GM20431 (cell line): ENCODE results near the gene KIAA0930.
"Not testable (repeated sequence)": the region's sequence is repeated elsewhere in the genome, so short reads cannot be mapped to it uniquely, and the experiment has no call there.

ENCODE experiments used
- in situ Hi-C: fragments of 300-500 bp; cut with MseI, MboI; formaldehyde crosslinking; loops from one replicate; pipeline ENCODE4 v1.15.0; 2020; ENCODE audit warnings: low sequenced_read_pairs; ENCODE audit not compliant: unreplicated experiment

KIAA0930 gene

GRCh38 chr22:45204819-45205218, 35.9 kb downstream of the KIAA0930 start:
- in situ Hi-C loops, result no loop called here

GRCh38 chr22:45204241-45204640, 36.5 kb downstream of the KIAA0930 start:
- in situ Hi-C loops, result no loop called here

- in situ Hi-C loops, result no loop called here
These were observed 37.3 kb downstream of the KIAA0930 start for GRCh38 chr22:45203150-45203951.

- in situ Hi-C loops, result no loop called here
These were observed 38.2 kb downstream of the KIAA0930 start for GRCh38 chr22:45202333-45203149.

GRCh38 chr22:45201678-45202332, 38.9 kb downstream of the KIAA0930 start:
- in situ Hi-C loops, result no loop called here

- in situ Hi-C loops, result no loop called here
These were observed 39.7 kb downstream of the KIAA0930 start for GRCh38 chr22:45200860-45201511.

GRCh38 chr22:45200230-45200629, 40.5 kb downstream of the KIAA0930 start:
- in situ Hi-C loops, result no loop called here

- in situ Hi-C loops, result no loop called here
These were observed 41.0 kb downstream of the KIAA0930 start for GRCh38 chr22:45199723-45200122.

GRCh38 chr22:45198463-45198795, 42.3 kb downstream of the KIAA0930 start:
- in situ Hi-C loops, result no loop called here

- in situ Hi-C loops, result no loop called here
These were observed 42.9 kb downstream of the KIAA0930 start for GRCh38 chr22:45197606-45198462.

- in situ Hi-C loops, result no loop called here
These were observed 43.6 kb downstream of the KIAA0930 start for GRCh38 chr22:45196926-45197605.

- in situ Hi-C loops, result no loop called here
These were observed 44.4 kb downstream of the KIAA0930 start for GRCh38 chr22:45196308-45196707.

- in situ Hi-C loops, result no loop called here
These were observed 45.1 kb downstream of the KIAA0930 start for GRCh38 chr22:45195616-45196015.

GRCh38 chr22:45194686-45195085, 46.0 kb downstream of the KIAA0930 start:
- in situ Hi-C loops, result no loop called here

- in situ Hi-C loops, result no loop called here
These were observed 48.0 kb downstream of the KIAA0930 start for GRCh38 chr22:45192701-45193187.

GRCh38 chr22:45191746-45192145, 48.9 kb downstream of the KIAA0930 start:
- in situ Hi-C loops, result not testable (repeated sequence)

GRCh38 chr22:45190202-45190872, 50.4 kb downstream of the KIAA0930 start:
- in situ Hi-C loops, result no loop called here

- in situ Hi-C loops, result no loop called here
These were observed 51.9 kb downstream of the KIAA0930 start for GRCh38 chr22:45188779-45189178.
